GM18861 (cell line): ENCODE results near the gene DBNDD2.
A peak's percentile ranks its signal among the peaks of the same experiment; 100 is the strongest.

Source experiments
- ATAC-seq: cut with Tn5 transposase; IDR thresholded peaks from one replicate; pipeline ENCODE4 v1.9.1; 2021; ENCODE audit not compliant: unreplicated experiment

The DBNDD2 gene

DNA sequence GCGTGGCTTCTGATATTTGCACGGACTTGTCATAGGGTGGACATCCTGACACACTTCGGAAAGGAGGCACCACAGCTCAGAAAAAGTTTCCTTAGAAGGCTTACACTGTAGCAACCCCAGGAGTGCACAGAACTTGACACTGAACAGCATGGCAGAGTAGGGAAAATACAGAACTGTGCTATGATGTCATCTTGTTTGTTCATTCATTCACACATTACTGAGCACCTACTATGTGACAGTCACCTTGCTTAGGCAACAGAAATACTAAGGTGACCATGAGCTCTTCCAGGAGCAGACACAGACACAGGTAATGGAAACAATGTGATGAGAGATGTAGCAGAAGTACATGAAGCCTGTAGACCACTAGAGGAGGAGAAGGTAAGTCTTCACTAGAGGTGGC, 5.4 kb downstream of the DBNDD2 start:
- no peak for ATAC-seq

- ATAC-seq: peak; percentile 41
These were observed 7.9 kb downstream of the DBNDD2 start, which contains the start of gene PIGT for GRCh38 chr20:45415822-45416637. TSS of gene PIGT (plus strand) at chr20:45416141. CDS start at chr20:45416157, 16 bp downstream.

DNA sequence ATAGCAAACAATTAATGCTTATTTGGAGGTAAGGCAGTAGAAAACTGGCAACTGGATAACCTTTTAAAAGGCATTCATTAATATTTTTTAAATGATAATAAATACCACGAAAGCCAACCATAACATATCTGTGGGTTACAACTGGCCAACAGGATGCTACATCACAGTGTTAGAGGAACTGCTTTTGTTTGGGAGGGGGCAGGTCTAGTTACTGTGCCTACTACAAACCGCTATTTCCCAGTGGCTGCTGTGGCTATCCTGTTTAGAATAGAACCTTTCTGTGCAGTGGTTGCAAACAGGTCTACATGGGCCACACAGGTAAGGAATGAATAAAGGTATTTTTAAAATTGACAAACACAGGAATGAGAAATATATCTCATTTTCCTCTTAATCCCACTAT, 8.8 kb downstream of the DBNDD2 start:
- ATAC-seq: no peak

DNA sequence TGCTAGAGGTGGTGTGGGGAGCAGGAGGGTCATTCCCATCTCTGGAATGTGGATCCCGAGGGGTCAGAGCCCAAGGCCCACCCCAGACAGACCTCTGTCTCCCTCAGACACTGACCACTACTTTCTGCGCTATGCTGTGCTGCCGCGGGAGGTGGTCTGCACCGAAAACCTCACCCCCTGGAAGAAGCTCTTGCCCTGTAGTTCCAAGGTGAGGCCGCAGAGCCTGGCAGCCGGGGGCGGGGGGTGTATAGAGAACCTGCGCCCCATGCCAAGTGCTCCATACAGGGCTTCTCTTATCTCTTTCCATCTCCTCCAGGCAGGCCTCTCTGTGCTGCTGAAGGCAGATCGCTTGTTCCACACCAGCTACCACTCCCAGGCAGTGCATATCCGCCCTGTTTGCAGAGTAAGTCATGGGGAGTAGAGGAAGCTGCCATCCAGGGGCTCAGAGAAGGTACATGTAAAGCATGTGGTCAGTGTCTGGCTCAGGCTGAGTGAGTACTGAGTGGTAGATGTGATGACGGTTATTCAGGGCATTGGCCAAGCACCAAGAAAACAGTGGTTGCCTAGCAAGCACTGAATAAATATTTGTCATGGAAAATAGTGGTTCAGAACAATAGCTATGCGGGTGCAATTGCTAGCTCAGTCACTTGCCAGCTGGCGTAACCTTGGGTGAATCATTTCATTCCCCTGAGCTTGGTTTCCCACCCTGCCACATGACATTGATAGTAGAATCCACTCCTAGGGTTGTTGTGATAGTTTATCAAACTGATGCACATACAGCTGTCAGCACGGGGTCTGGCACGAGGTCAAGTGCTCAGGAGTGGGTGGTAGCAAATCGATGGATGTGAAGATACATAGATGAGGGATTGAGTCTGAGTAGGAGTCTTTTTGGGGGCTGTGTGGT, 11.4 kb downstream of the DBNDD2 start:
- peak; percentile 79 for ATAC-seq

DNA sequence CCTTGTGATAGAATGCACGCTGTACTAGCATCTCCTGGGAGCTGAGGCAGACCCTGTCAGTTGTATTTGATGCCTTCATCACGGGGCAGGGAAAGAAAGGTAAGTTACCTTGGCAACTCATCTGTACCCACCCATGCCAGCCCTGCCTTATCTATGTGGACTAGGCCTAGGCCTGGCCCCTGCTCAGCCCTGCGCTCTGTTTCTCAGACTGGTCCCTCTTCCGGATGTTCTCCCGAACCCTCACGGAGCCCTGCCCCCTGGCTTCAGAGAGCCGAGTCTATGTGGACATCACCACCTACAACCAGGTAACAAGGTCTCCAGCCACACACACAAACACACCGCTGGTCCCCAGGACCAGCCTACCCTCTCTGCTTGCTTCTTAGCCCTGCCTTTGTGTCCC, 12.0 kb downstream of the DBNDD2 start:
- no peak for ATAC-seq

DNA sequence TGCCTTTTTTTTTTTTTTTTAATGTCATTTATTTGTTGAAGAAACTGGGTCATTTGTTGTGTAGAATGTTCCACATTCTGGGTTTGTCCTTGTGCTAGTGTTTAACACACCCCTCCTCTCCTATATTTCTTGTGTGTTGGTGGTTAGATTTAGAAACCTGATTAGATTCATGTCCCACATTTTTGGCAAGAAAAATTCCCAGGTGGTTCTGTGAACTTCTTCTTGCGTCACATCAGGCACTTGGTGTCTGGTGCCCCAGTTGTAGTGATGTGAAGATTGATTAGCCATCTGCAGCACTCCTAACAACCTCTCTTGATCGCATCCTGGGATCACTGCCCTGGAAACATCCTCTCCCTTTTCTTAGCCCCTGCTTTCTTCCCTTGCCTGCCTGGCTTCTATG, 15.6 kb downstream of the DBNDD2 start:
- no peak for ATAC-seq

DNA sequence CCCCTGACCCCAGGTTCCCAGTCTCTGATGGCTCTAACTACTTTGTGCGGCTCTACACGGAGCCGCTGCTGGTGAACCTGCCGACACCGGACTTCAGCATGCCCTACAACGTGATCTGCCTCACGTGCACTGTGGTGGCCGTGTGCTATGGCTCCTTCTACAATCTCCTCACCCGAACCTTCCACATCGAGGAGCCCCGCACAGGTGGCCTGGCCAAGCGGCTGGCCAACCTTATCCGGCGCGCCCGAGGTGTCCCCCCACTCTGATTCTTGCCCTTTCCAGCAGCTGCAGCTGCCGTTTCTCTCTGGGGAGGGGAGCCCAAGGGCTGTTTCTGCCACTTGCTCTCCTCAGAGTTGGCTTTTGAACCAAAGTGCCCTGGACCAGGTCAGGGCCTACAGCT, 17.5 kb downstream of the DBNDD2 start:
- ATAC-seq: no peak

DNA sequence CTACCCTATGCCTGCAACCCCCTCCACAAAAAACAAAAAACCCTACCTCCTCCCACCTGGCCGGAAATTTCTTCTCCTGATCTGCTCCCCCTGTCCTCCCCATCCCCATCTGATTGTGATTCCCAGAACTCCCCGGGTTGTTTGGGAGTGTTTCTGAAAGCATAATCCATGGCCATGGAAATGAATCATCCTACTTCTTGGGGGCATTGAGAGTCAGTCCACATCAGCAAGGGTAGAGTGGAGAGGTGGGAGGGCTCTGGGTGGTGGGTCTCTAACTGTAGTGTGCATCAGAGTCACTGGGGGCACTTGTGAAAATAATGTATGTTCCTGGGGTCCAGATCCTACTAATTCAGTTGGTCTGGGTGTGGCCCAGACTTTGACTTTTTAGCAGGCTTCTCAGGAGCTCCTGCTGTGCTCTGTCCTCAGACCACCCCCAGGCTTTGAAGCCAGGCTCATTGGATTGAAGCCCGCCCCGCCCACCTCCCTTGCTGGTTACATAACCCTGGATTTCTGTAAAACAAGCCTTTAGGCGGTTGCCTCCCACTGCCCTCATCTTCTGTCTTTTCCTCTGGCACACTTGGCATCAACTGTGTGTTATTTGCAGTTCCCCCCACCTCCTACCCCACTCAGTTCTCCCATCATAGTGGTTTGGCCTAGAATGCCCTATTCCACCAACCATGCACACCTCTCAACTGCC, 18.4 kb downstream of the DBNDD2 start:
- ATAC-seq: no peak

- ATAC-seq: no peak
These were observed 19.4 kb downstream of the DBNDD2 start for GRCh38 chr20:45427236-45428149.

DNA sequence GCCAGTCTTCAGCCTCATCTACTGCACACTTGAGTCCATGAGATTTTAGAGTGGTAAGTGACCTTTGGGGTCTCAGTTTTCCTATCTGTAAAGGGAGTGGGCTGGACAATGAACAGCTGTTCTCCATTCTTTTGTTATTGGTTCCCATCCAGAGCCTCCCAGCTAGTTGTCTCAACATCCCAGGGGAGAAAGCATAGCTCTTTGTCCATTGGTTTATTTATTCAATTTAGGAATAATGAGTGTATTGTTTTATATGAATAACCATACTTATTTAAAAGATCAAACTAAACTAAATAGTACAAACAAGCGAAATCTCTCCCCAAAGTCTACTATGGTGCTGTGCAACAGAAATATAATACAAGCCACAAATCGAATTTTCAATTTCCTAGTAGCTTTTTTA, 21.5 kb downstream of the DBNDD2 start:
- ATAC-seq: no peak

DNA sequence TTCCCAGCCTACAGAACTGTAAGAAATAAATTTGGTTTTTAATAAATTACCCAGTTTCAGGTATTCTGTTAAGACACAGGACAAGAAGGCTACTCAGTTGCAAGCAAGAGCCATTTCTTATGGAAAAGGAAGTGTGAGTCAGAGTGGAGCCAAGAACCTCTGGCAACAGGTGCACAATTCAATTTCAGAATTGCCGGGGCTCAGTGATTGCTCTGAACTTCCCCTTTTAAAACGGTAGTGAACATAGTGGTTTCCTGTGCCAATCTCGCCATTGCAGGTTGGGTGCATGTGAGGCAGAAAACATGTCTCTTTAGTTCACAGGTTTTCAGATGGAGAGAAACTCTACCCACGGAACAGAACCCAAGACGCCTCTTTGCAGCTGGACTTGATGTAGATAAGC, 24.2 kb downstream of the DBNDD2 start:
- peak; percentile 62 for ATAC-seq

GRCh38 chr20:45433316-45433715, 25.2 kb downstream of the DBNDD2 start:
- no peak for ATAC-seq

- ATAC-seq: no peak
These were observed 25.9 kb downstream of the DBNDD2 start for GRCh38 chr20:45433976-45434375.

DNA sequence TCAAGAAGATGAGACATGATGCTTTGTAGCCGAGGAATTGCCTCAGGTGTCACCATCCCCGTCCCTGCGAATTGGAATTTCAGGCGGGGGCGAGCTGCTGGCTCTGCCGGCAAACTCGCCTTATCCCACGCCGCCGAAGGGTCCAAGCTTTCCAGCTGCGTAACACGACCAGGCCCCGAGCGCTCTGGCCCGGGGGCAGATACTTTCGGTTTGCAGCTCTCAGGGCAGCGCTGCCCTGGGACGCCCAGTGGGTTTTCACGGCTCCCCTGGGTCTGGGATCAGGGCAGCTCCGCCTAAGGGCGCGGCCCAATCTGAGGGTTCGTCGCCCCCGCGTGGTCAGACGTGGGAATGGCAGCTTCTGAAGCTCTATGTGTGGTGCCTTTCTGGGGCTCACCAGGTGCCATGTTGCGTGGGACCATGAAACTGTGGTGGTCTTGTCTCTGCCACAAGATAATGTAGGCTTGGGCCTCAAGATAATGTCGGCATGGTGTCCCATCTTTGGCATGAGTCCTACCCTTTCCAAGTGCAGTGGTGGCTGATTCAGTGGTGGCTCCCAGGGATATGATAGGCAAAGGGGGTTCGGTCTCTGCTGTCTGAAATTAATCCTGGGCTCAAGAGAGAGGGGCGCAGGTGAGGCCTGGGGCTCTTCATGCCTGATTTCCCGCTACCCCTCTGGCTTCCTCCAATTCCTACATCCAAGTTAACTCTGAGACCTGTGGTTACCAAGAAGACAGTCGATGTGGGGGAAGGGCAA, 28.8 kb downstream of the DBNDD2 start:
- peak; percentile 64 for ATAC-seq

DNA sequence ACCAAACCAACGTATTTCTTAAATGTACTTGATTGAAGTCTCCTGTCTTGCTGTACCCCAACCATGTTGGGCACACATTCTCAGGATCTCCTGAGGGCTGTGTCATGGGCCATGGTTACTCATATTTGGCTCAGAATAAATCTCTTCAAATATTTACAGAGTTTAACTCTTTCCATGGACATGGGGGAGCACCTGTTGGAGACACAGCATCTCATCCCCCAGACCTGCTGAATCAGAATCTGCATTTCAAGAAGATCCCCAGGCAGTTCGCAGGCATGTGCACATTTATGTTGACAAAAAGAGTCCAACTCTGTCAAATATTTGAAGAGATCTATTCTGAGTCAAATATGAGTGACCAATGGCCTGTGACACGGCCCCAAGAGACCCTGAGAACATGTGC, 32.3 kb downstream of the DBNDD2 start:
- ATAC-seq: no peak

DNA sequence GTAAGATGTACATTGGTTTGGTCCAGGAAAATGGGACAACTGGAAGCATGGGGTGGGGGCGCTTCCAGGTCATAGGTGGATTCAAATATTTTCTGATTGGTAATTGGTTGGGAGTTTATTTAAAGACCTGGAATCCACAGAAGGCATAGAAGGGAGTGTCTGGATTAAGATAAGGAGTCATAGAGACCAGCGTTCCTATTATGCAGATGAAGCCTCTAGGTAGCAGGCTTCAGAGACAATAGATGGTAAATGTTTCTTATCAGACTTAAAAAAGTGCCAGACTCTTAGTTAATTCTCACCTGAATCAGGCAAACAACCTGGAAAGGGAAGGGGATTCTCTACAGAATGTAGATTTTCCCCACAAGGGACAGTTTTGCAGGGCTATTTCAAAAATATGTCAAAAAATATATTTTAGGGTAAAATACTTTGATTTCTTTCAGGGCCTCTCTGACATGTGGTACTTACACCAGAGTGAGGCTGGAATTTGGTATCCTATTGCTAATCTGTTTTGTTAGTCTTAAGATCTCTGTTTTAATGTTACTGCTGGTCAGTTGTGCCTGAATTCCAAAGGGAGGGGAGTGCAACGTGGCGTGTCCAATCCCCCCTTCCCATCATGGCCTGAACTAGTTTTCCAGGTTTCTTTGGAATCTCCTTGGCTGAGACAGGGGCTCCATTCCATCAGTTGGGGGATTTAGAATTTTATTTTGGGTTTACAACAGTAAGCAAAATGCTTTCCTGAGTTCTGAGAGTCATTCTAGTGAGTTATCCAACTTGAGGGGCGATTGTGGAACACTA, 33.0 kb downstream of the DBNDD2 start:
- no peak for ATAC-seq

DNA sequence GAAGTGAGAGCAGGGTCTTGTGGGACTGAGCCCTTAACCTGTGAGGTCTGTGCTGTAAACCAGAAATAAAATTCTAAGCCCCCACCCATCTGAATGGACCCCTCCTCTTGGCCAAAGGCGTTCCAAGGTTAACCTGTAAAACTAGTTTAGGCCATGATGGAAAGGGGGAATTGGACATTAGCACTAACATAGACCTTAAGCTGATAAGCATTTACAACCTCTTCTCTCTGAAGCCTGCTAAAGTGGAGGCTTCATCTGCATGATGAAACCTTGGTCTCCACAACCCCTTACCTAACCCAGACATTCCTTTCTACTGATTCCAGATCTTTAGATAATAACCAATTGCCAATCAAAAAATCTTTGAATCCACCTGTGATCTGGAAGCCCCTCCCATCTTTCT, 33.7 kb downstream of the DBNDD2 start:
- no peak for ATAC-seq

- no peak for ATAC-seq
These were observed 36.0 kb downstream of the DBNDD2 start for GRCh38 chr20:45444050-45444449.
